Spleen (tissue), 11 donors: ENCODE measurements around the gene FDX1. TPM values are rescaled to one million over a fixed set of nuclear protein-coding genes. Genes with fewer than 3 reads are reported as not detected.

Source experiments
- DNase-seq: peaks from one replicate; pipeline ENCODE4 v3.0.0-alpha.2; 2020
- H3K27ac ChIP-seq, 8 donors: fragments of 200-600 bp; sonication (generic) in 7 of 8; 1 replicate in 4 of 8; 2 replicates in 4 of 8; pipeline versions ENCODE4 v1.5.0 to v1.8.0; 2016 to 2021; ENCODE audit warnings: inconsistent platforms in 4 of 8, mild to moderate bottlenecking in 4 of 8, moderate library complexity in 1 of 8
- H3K27me3 ChIP-seq, 7 donors: fragments of 200-600 bp; sonication (generic) in 6 of 7; replicated peaks in 1 of 7; 1 replicate in 4 of 7; 2 replicates in 3 of 7; pipeline versions ENCODE4 v1.5.0 to v1.8.0; 2016 to 2021; ENCODE audit warnings: inconsistent platforms in 3 of 7, mild to moderate bottlenecking in 1 of 7
- H3K36me3 ChIP-seq, 6 donors: fragments of 200-600 bp; sonication (generic) in 5 of 6; 1 replicate in 4 of 6; 2 replicates in 2 of 6; pipeline versions ENCODE4 v1.5.0 to v1.8.0; 2016 to 2021; ENCODE audit warnings: inconsistent platforms in 2 of 6
- H3K4me1 ChIP-seq, 6 donors: fragments of 200-600 bp; sonication (generic) in 5 of 6; 1 replicate in 3 of 6; 2 replicates in 3 of 6; pipeline versions ENCODE4 v1.5.0 to v1.8.0; 2016 to 2021; ENCODE audit warnings: inconsistent platforms in 3 of 6
- H3K4me3 ChIP-seq, 8 donors: fragments of 200-600 bp; sonication (generic) in 7 of 8; 1 replicate in 4 of 8; 2 replicates in 4 of 8; pipeline versions ENCODE4 v1.5.0 to v1.8.0; 2016 to 2021; ENCODE audit warnings: inconsistent platforms in 4 of 8, mild to moderate bottlenecking in 4 of 8, moderate library complexity in 2 of 8
- H3K9me3 ChIP-seq, 8 donors: fragments of 200-600 bp; sonication (generic) in 7 of 8; 1 replicate in 4 of 8; 2 replicates in 4 of 8; pipeline versions ENCODE4 v1.5.0 to v1.8.0; 2016 to 2021; ENCODE audit warnings: inconsistent platforms in 4 of 8
- POLR2A ChIP-seq, 3 donors: fragments of 450-650 bp; IDR thresholded peaks; one replicate each; pipeline ENCODE4 v1.5.1; 2017; ENCODE audit warnings: antibody characterized with exemption in 3 of 3, mild to moderate bottlenecking in 1 of 3
- POLR2AphosphoS5 ChIP-seq, 3 donors: sonication (generic); formaldehyde crosslinking; IDR thresholded peaks; one replicate each; pipeline ENCODE4 v1.5.1; 2017; ENCODE audit warnings: antibody characterized with exemption in 3 of 3
- WGBS, 5 donors: extraction: QIAGEN DNeasy Blood & Tissue Kit in 3 of 5; methylation state at CpG; one replicate each; pipeline versions ENCODE4 v1.1.5 to v1.1.7; 2013 to 2018; 5-methylcytosine and 5-hydroxymethylcytosine counted together
- intact Hi-C: fragments of 100-400 bp; cut with DNase I; formaldehyde crosslinking; loops from one replicate; pipeline ENCODE4 v1.15.0; 2023; ENCODE audit warnings: low total_unique reads
- polyA plus RNA-seq, 3 donors: library from polyadenylated mRNA; stranded (reverse); fragments of 200-250 nt; gene quantifications; one replicate each; pipeline ENCODE4 v1.2.1, GENCODE V29; 2013
- total RNA-seq, 7 donors: library from RNA; depleted of rRNA in 3 of 7; stranded (reverse); fragments of >200 nt in 3 of 7; fragmentation: NEBNext Ultra II Directional in 4 of 7; extraction: Animal tissue kit (Norgen Biotek cat#: 25700) in 4 of 7; gene quantifications; one replicate each; pipeline versions ENCODE4 v1.1.0 to v1.2.1, GENCODE V29; 2016 to 2021
- TF ChIP-seq, protein P1 (sequence below), 11 experiments: fragments of 200-600 bp in 7 of 11; fragments of 450-650 bp in 4 of 11; sonication (generic) in 4 of 11; IDR thresholded peaks in 8 of 11; conservative IDR thresholded peaks in 3 of 11; 1 replicate in 7 of 11; 2 replicates in 4 of 11; pipeline versions ENCODE4 v1.4.0 to v1.8.0; 2016 to 2021; ENCODE audit warnings: antibody characterized with exemption in 11 of 11, inconsistent platforms in 4 of 11, mild to moderate bottlenecking in 1 of 11
- donor health status: healthy with polysubstance abuse.
- donor health status: DM: no; HTN: no; CAD: no; lungs with moderate emphysema.
- donor health status: DM: no; HTN: no; CAD: no.
- donor health status: Bipolar disorder and iron deficiency.
- donor health status: healthy.
- donor health status: DM: no; HTN: no; CAD: no.
- donor health status: DM: yes; HTN: yes; CAD: no.

Gene FDX1
- total and polyA plus RNA-seq, 10 donors: 7.9 to 15.7 (median 10.3) TPM

DNA sequence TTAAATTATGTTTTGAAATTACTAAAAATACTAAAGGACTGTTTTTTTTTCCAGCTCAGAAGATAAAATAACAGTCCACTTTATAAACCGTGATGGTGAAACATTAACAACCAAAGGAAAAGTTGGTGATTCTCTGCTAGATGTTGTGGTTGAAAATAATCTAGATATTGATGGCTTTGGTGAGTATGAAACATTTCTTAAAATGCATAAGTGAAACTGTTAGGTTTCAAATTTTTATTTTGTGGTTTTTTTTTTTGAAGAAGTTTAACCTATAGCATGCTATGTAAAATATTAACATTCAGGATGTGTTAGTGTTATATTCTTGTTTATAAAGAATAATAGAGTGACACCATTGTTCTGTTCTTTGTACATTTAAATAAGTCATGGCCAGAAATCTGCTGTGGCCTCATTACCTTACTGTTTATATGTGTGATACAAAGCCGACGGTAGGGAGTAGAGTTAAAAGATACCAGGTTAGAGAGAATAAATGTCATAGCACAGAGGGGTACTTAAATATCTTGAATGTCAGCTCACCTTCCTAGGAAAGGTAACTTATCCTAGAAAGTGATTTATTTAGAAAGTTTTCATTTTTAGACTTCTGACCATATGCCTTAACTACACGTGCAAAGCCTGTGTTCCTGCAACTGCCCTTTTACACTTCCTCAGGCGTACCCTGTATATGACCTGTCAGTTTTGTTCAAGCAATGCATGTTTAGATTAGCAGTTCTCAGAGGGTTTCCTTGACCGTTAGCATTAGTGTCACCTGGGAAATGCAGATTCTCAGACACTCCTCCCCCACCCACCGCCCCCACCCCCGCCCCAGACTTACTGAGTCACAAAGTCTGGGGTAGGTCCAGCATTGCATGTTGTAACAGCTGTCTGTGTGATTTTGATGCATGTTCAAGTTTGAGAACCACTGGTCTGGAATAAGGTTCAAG lies 6.3 kb downstream of the FDX1 start:
- DNase-seq: no peak
- 71 to 80% (median 74%) methylated on average over 8 of the region's 8 CpGs for WGBS, 5 donors
- no peaks in the 10 kb centered on the region for H3K27me3 ChIP-seq
- H3K9me3 ChIP-seq: no peaks in the 10 kb centered on the region
- intact Hi-C loops: no loop called here
- TF ChIP-seq, protein P1, sequence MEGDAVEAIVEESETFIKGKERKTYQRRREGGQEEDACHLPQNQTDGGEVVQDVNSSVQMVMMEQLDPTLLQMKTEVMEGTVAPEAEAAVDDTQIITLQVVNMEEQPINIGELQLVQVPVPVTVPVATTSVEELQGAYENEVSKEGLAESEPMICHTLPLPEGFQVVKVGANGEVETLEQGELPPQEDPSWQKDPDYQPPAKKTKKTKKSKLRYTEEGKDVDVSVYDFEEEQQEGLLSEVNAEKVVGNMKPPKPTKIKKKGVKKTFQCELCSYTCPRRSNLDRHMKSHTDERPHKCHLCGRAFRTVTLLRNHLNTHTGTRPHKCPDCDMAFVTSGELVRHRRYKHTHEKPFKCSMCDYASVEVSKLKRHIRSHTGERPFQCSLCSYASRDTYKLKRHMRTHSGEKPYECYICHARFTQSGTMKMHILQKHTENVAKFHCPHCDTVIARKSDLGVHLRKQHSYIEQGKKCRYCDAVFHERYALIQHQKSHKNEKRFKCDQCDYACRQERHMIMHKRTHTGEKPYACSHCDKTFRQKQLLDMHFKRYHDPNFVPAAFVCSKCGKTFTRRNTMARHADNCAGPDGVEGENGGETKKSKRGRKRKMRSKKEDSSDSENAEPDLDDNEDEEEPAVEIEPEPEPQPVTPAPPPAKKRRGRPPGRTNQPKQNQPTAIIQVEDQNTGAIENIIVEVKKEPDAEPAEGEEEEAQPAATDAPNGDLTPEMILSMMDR (IDR thresholded peaks at IDR 0.05 in 8 of 11, conservative IDR thresholded peaks at IDR 0.05 in 3 of 11): no peak
- TF ChIP-seq POLR2AphosphoS5 (IDR thresholded peaks at IDR 0.05) (no peak), POLR2A (IDR thresholded peaks at IDR 0.05) (no peak)
- no peak overlapping the region for H3K4me3 ChIP-seq
- H3K36me3 ChIP-seq: peaks cover 0 to 44% (median 11%) of the 10 kb centered on the region in 6 donors
- H3K27ac ChIP-seq: no peak overlapping the region
- peaks cover 16 to 54% (median 33%) of the 10 kb centered on the region in 6 donors for H3K4me1 ChIP-seq

GRCh38 chr11:110438017-110438416 lies 8.3 kb downstream of the FDX1 start:
- no peak for DNase-seq
- Histone ChIP-seq H3K27me3 (no peaks in the 10 kb centered on the region), H3K4me1 (peaks cover 8 to 34% (median 18%) of the 10 kb centered on the region in 6 donors), H3K27ac (no peak overlapping the region), H3K9me3 (no peaks in the 10 kb centered on the region), H3K36me3 (peaks cover 0 to 64% (median 13%) of the 10 kb centered on the region in 6 donors), H3K4me3 (no peak overlapping the region)
- 88 to 95% (median 90%) methylated on average over 2 of the region's 2 CpGs for WGBS, 5 donors
- intact Hi-C loops: no loop called here
- TF ChIP-seq, protein P1 (IDR thresholded peaks at IDR 0.05 in 8 of 11, conservative IDR thresholded peaks at IDR 0.05 in 3 of 11): no peak
- no peak for TF ChIP-seq POLR2AphosphoS5 (IDR thresholded peaks at IDR 0.05)

DNA sequence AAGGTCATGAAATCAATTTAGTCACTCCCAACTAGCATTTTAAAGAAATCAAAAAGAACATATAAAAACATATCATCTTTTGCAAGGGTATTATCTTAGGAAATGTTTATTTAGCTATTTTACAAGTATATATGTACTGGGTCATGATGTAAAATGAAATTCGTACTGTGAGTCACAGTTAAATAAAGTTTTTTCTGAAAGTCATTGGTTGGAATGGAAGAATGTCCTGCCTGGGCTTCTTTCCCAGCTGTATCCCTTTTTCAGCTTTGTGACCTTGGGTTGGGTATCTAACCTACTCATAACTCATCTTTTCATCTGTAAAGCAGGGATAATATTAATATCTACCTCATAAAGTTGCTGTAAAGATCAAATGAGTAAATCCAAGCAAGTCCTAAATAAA lies 15.7 kb downstream of the FDX1 start:
- 68 to 90% (median 88%) methylated on average over 1 of the region's 1 CpG for WGBS, 5 donors
- Histone ChIP-seq H3K27me3 (no peaks in the 10 kb centered on the region), H3K4me1 (peaks cover 0 to 7% (median 0%) of the 10 kb centered on the region in 6 donors), H3K4me3 (no peak overlapping the region), H3K27ac (no peak overlapping the region), H3K36me3 (peaks cover 0 to 55% (median 10%) of the 10 kb centered on the region in 6 donors), H3K9me3 (no peaks in the 10 kb centered on the region)
- intact Hi-C loops: loop anchor here (10.0 kb wide), 1 partner anchor 999 kb away; no protein-coding TSS in a partner anchor
- TF ChIP-seq POLR2A (IDR thresholded peaks at IDR 0.05) (no peak), POLR2AphosphoS5 (IDR thresholded peaks at IDR 0.05) (no peak)
- TF ChIP-seq, protein P1 (IDR thresholded peaks at IDR 0.05 in 8 of 11, conservative IDR thresholded peaks at IDR 0.05 in 3 of 11): no peak
- no peak for DNase-seq

- H3K36me3 ChIP-seq: peaks cover 0 to 50% (median 9%) of the 10 kb centered on the region in 6 donors
- WGBS, 5 donors: 90 to 97% (median 94%) methylated on average over 3 of the region's 3 CpGs
- H3K27ac ChIP-seq: no peak overlapping the region
- intact Hi-C loops: loop anchor here (10.0 kb wide), 1 partner anchor 999 kb away; no protein-coding TSS in a partner anchor
- H3K27me3 ChIP-seq: no peaks in the 10 kb centered on the region
- no peak for DNase-seq
- H3K4me3 ChIP-seq: no peak overlapping the region
- TF ChIP-seq, protein P1 (IDR thresholded peaks at IDR 0.05 in 8 of 11, conservative IDR thresholded peaks at IDR 0.05 in 3 of 11): no peak
- TF ChIP-seq POLR2A (IDR thresholded peaks at IDR 0.05) (no peak), POLR2AphosphoS5 (IDR thresholded peaks at IDR 0.05) (no peak)
- no peaks in the 10 kb centered on the region for H3K9me3 ChIP-seq
- peaks cover 0 to 7% (median 0%) of the 10 kb centered on the region in 6 donors for H3K4me1 ChIP-seq
Observed at GRCh38 chr11:110446061-110446460, 16.3 kb downstream of the FDX1 start.
